Measurements from ENCODE around the gene MYMK. TPM values are rescaled to one million over a fixed set of nuclear protein-coding genes. Genes with fewer than 3 reads are reported as not detected.

MYMK gene
- total and polyA plus RNA-seq, 2 of the 13 experiments (the other 11 are each of a cell fraction or from before 2014, with no cell fraction given) = not detected

GRCh38 chr9:133532937-133533668 lies 8.3 kb upstream of the MYMK start (continued):
- TF ChIP-seq ZNF318 (CRISPR knock-in tag; IDR thresholded peaks at IDR 0.05) = 0 out of 2 replicates have a peak, but pooled peaks have one; percentile 25
- no peak for TF ChIP-seq ZNF547 (CRISPR knock-in tag; IDR thresholded peaks at IDR 0.05)
- TF ChIP-seq HIC2 (CRISPR knock-in tag; IDR thresholded peaks at IDR 0.05; ENCODE audit: low read depth) = peak; percentile 61
- no peak for TF ChIP-seq NCOA2 (CRISPR knock-in tag; IDR thresholded peaks at IDR 0.05)
- TF ChIP-seq ATF6 (CRISPR knock-in tag; conservative IDR thresholded peaks at IDR 0.05) = no peak
- peak; percentile 77; the same call in 1 of the 2 replicates for TF ChIP-seq HNRNPL (IDR thresholded peaks at IDR 0.05; ENCODE audit: low read depth, low read length)
- TF ChIP-seq HNRNPLL (IDR thresholded peaks at IDR 0.05; ENCODE audit: low read depth, low read length, poor library complexity, severe bottlenecking) = peak; percentile 16
- no peak for TF ChIP-seq PRPF4 (IDR thresholded peaks at IDR 0.05; ENCODE audit: low read depth, low read length, poor library complexity, severe bottlenecking)
- no peak for TF ChIP-seq SOX6 (IDR thresholded peaks at IDR 0.05)
- peak; percentile 63 for TF ChIP-seq SOX6 (CRISPR knock-in tag; IDR thresholded peaks at IDR 0.05)
- peak; percentile 37; the same call in 1 of the 2 replicates for TF ChIP-seq ARID4A (CRISPR knock-in tag; IDR thresholded peaks at IDR 0.05; ENCODE audit: borderline replicate concordance)
